B cell (primary cell): Measurements from ENCODE around the gene SPSB1.

Source experiments
- EZH2 ChIP-seq: IDR thresholded peaks from 2 replicates; pipeline ENCODE4 v1.6.1; 2012; ENCODE audit warnings: borderline replicate concordance, low read depth, mild to moderate bottlenecking, moderate library complexity, low read length; ENCODE audit not compliant: insufficient read depth, poor library complexity, severe bottlenecking
- TF ChIP-seq, protein P1 (sequence below): fragments of 200-600 bp; IDR thresholded peaks from one replicate; pipeline ENCODE4 v1.8.0; 2022; ENCODE audit warnings: antibody characterized with exemption, mild to moderate bottlenecking

GRCh38 chr1:9346566-9346965 lies 53.9 kb downstream of the SPSB1 start:
- TF ChIP-seq, protein P1, sequence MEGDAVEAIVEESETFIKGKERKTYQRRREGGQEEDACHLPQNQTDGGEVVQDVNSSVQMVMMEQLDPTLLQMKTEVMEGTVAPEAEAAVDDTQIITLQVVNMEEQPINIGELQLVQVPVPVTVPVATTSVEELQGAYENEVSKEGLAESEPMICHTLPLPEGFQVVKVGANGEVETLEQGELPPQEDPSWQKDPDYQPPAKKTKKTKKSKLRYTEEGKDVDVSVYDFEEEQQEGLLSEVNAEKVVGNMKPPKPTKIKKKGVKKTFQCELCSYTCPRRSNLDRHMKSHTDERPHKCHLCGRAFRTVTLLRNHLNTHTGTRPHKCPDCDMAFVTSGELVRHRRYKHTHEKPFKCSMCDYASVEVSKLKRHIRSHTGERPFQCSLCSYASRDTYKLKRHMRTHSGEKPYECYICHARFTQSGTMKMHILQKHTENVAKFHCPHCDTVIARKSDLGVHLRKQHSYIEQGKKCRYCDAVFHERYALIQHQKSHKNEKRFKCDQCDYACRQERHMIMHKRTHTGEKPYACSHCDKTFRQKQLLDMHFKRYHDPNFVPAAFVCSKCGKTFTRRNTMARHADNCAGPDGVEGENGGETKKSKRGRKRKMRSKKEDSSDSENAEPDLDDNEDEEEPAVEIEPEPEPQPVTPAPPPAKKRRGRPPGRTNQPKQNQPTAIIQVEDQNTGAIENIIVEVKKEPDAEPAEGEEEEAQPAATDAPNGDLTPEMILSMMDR, result no peak
- no peak for TF ChIP-seq EZH2
